HG03469 (cell line): ENCODE results near the gene IRX2.

ENCODE experiments used
- ATAC-seq: cut with Tn5 transposase; IDR thresholded peaks from one replicate; pipeline ENCODE4 v1.9.1; 2021; ENCODE audit warnings: mild to moderate bottlenecking, moderate library complexity, moderate number of reproducible peaks; ENCODE audit not compliant: unreplicated experiment

Gene IRX2

GRCh38 chr5:2742921-2743679 is 8.4 kb downstream of the IRX2 start:
- no peak for ATAC-seq

GRCh38 chr5:2741956-2742355 is 9.5 kb downstream of the IRX2 start:
- ATAC-seq, result no peak

- no peak for ATAC-seq
These were observed 10.5 kb downstream of the IRX2 start for GRCh38 chr5:2740876-2741555.

- ATAC-seq, result no peak
These were observed 11.2 kb downstream of the IRX2 start for GRCh38 chr5:2740051-2740875.

- ATAC-seq, result no peak
These were observed 12.0 kb downstream of the IRX2 start for GRCh38 chr5:2739360-2740050.

GRCh38 chr5:2738700-2739359 is 12.6 kb downstream of the IRX2 start:
- ATAC-seq, result no peak

- no peak for ATAC-seq
These were observed 13.2 kb downstream of the IRX2 start for GRCh38 chr5:2738156-2738699.

GRCh38 chr5:2737273-2738155 is 14.0 kb downstream of the IRX2 start:
- ATAC-seq, result no peak

- no peak for ATAC-seq
These were observed 14.6 kb downstream of the IRX2 start for GRCh38 chr5:2736872-2737271.

- no peak for ATAC-seq
These were observed 15.5 kb downstream of the IRX2 start for GRCh38 chr5:2735996-2736395.

GRCh38 chr5:2732850-2733249 is 18.6 kb downstream of the IRX2 start:
- ATAC-seq, result no peak

GRCh38 chr5:2732004-2732403 is 19.5 kb downstream of the IRX2 start:
- ATAC-seq, result no peak

- no peak for ATAC-seq
These were observed 22.3 kb downstream of the IRX2 start for GRCh38 chr5:2729189-2729588.

- no peak for ATAC-seq
These were observed 23.9 kb downstream of the IRX2 start for GRCh38 chr5:2727550-2727949.

- ATAC-seq, result no peak
These were observed 25.3 kb downstream of the IRX2 start for GRCh38 chr5:2725980-2726765.

GRCh38 chr5:2724831-2725230 is 26.6 kb downstream of the IRX2 start:
- ATAC-seq, result no peak

GRCh38 chr5:2724031-2724581 is 27.4 kb downstream of the IRX2 start:
- no peak for ATAC-seq

- ATAC-seq, result no peak
These were observed 28.6 kb downstream of the IRX2 start for GRCh38 chr5:2722901-2723300.
